MV-4-11 (cell line): ENCODE data around the gene ARSA.
A peak's percentile ranks its signal among the peaks of the same experiment; 100 is the strongest.
"Not testable (repeated sequence)": the region's sequence is repeated elsewhere in the genome, so short reads cannot be mapped to it uniquely, and the experiment has no call there.

Experiments used
- DNase-seq: peaks from one replicate; lab custom pipeline; 2025; lab: John Stamatoyannopoulos, UW

ARSA gene

GRCh38 chr22:50654664-50655063 is 26.7 kb upstream of the ARSA start:
- not testable (repeated sequence) for DNase-seq

GRCh38 chr22:50653256-50653655 is 25.3 kb upstream of the ARSA start:
- no peak for DNase-seq

GRCh38 chr22:50643821-50644101 is 15.8 kb upstream of the ARSA start:
- not testable (repeated sequence) for DNase-seq

- DNase-seq = not testable (repeated sequence)
These were observed 15.3 kb upstream of the ARSA start for GRCh38 chr22:50643021-50643820.

- DNase-seq = peak; percentile 32
These were observed 14.0 kb upstream of the ARSA start for GRCh38 chr22:50641696-50642607.

GRCh38 chr22:50640857-50641647 is 13.1 kb upstream of the ARSA start:
- peak; percentile 63 for DNase-seq

- not testable (repeated sequence) for DNase-seq
These were observed 12.3 kb upstream of the ARSA start for GRCh38 chr22:50640296-50640695.

GRCh38 chr22:50635591-50635990 is 7.6 kb upstream of the ARSA start:
- DNase-seq = no peak

- no peak for DNase-seq
These were observed 5.8 kb upstream of the ARSA start for GRCh38 chr22:50633771-50634170.

- peak; percentile 40 for DNase-seq
These were observed 5.1 kb upstream of the ARSA start for GRCh38 chr22:50633086-50633485.

GRCh38 chr22:50630376-50630775 is 2.4 kb upstream of the ARSA start:
- peak; percentile 55 for DNase-seq

- no peak for DNase-seq
These were observed 687 bp upstream of the ARSA start for GRCh38 chr22:50628543-50629134.

- no peak for DNase-seq
These were observed 906 bp downstream of the ARSA start for GRCh38 chr22:50626850-50627641.

- no peak for DNase-seq
These were observed 1.6 kb downstream of the ARSA start for GRCh38 chr22:50626314-50626849.

- DNase-seq = no peak
These were observed 2.2 kb downstream of the ARSA start for GRCh38 chr22:50625568-50626313.

GRCh38 chr22:50625131-50625567 is 2.8 kb downstream of the ARSA start:
- DNase-seq = no peak

GRCh38 chr22:50624347-50625130 is 3.4 kb downstream of the ARSA start:
- DNase-seq = no peak

- DNase-seq = no peak
These were observed 5.1 kb downstream of the ARSA start for GRCh38 chr22:50622723-50623327.
